Psoas muscle (tissue), 8 donors: ENCODE measurements around the gene MED20. TPM values are rescaled to one million over a fixed set of nuclear protein-coding genes. Genes with fewer than 3 reads are reported as not detected.

Source experiments
- ATAC-seq, 4 donors: fragments of 200-7000 bp; cut with Tn5 transposase; one replicate each; pipeline ENCODE4 v1.9.1; 2020; ENCODE audit warnings: moderate library complexity in 3 of 4, mild to moderate bottlenecking in 2 of 4
- DNase-seq, 2 donors: peaks; one replicate each; pipeline ENCODE4 v3.0.0-alpha.2; 2020
- H3K27ac ChIP-seq: fragments of 200-600 bp; one replicate; pipeline ENCODE4 v1.8.0; 2022
- H3K27me3 ChIP-seq, 3 donors: fragments of 200-600 bp in 1 of 3; one replicate each; pipeline versions ENCODE4 v1.6.1 to v1.8.0; 2013 to 2022; ENCODE audit warnings: low read length in 2 of 3, mild to moderate bottlenecking in 2 of 3, moderate library complexity in 1 of 3; ENCODE audit not compliant: insufficient read depth in 3 of 3
- H3K36me3 ChIP-seq, 2 donors: fragments of 200-600 bp in 1 of 2; one replicate each; pipeline versions ENCODE4 v1.6.1 to v1.8.0; 2013 to 2022; ENCODE audit warnings: low read depth in 1 of 2, mild to moderate bottlenecking in 1 of 2, moderate library complexity in 1 of 2; ENCODE audit not compliant: insufficient read depth in 1 of 2
- H3K4me1 ChIP-seq: fragments of 200-600 bp; one replicate; pipeline ENCODE4 v1.8.0; 2022
- H3K4me3 ChIP-seq: fragments of 200-600 bp; one replicate; pipeline ENCODE4 v1.8.0; 2022; ENCODE audit warnings: mild to moderate bottlenecking
- H3K9me3 ChIP-seq: fragments of 200-600 bp; one replicate; pipeline ENCODE4 v1.8.0; 2022
- WGBS, 3 donors: extraction: QIAGEN DNeasy Blood & Tissue Kit; methylation state at CpG; one replicate each; pipeline versions ENCODE4 v1.1.6 to v1.1.7; 2013; 5-methylcytosine and 5-hydroxymethylcytosine counted together
- intact Hi-C, 2 donors: fragments of 100-400 bp; cut with DNase I; formaldehyde crosslinking; loops; one replicate each; pipeline versions ENCODE4 v1.11.0 to v1.14.2; 2022
- polyA plus RNA-seq, 3 donors: library from polyadenylated mRNA; stranded (reverse); fragments of 200-250 nt; gene quantifications; one replicate each; pipeline ENCODE4 v1.2.3, GENCODE V29; 2013
- total RNA-seq, 4 donors: library from RNA; stranded (reverse); fragmentation: NEBNext Ultra II Directional in 2 of 4; extraction: Animal tissue kit (Norgen Biotek cat#: 25700) in 2 of 4; gene quantifications; one replicate each; pipeline versions ENCODE4 v1.2.1 to v1.2.4, GENCODE V29; 2021 to 2023
- TF ChIP-seq, protein P1 (sequence below): fragments of 200-600 bp; IDR thresholded peaks from one replicate; pipeline ENCODE4 v1.8.0; 2022; ENCODE audit warnings: antibody characterized with exemption
- donor health status: healthy with polysubstance abuse.
- donor health status: DM: no; HTN: no; CAD: no; lungs with moderate emphysema.
- donor health status: Bipolar disorder and iron deficiency.
- donor health status: healthy.
- donor health status: DM: yes; HTN: yes; CAD: no.
- donor health status: DM: no; HTN: no; CAD: no.
- donor health status: DM: no; HTN: no; CAD: no.
- donor health status: DM: yes; HTN: yes; CAD: no.

Gene MED20
- total and polyA plus RNA-seq, 7 donors = 9.2 to 28.1 (median 16.4) TPM

DNA sequence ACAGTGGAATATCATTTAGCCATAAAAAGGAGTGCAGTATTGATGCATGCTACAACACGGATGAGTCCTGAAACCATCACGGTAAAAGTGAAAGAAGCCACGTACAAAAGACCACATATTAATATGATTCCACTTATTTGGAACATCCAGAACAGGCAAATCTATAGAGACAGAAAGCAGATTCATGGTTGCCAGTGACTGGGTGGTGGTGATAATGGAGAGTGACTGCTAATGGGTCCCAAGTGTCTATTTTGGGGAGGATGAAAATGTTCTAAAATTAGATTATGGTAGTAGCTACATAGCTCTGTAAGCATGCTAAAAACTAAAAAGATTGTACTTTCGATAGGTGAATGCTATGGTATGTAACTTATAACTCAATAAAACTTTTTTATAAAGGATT lies 39.1 kb upstream of the MED20 start:
- no peaks in the 10 kb centered on the region for H3K27me3 ChIP-seq
- DNase-seq (no peak), ATAC-seq (no peak)
- H3K9me3 ChIP-seq = no peaks in the 10 kb centered on the region
- H3K36me3 ChIP-seq = no peaks in the 10 kb centered on the region
- no peak overlapping the region for H3K27ac ChIP-seq
- H3K4me3 ChIP-seq = no peak overlapping the region
- 88 to 94% (median 91%) methylated on average over 4 of the region's 4 CpGs for WGBS, 3 donors
- TF ChIP-seq, protein P1, sequence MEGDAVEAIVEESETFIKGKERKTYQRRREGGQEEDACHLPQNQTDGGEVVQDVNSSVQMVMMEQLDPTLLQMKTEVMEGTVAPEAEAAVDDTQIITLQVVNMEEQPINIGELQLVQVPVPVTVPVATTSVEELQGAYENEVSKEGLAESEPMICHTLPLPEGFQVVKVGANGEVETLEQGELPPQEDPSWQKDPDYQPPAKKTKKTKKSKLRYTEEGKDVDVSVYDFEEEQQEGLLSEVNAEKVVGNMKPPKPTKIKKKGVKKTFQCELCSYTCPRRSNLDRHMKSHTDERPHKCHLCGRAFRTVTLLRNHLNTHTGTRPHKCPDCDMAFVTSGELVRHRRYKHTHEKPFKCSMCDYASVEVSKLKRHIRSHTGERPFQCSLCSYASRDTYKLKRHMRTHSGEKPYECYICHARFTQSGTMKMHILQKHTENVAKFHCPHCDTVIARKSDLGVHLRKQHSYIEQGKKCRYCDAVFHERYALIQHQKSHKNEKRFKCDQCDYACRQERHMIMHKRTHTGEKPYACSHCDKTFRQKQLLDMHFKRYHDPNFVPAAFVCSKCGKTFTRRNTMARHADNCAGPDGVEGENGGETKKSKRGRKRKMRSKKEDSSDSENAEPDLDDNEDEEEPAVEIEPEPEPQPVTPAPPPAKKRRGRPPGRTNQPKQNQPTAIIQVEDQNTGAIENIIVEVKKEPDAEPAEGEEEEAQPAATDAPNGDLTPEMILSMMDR = no peak
- no peaks in the 10 kb centered on the region for H3K4me1 ChIP-seq
- intact Hi-C loops = no loop called here

DNA sequence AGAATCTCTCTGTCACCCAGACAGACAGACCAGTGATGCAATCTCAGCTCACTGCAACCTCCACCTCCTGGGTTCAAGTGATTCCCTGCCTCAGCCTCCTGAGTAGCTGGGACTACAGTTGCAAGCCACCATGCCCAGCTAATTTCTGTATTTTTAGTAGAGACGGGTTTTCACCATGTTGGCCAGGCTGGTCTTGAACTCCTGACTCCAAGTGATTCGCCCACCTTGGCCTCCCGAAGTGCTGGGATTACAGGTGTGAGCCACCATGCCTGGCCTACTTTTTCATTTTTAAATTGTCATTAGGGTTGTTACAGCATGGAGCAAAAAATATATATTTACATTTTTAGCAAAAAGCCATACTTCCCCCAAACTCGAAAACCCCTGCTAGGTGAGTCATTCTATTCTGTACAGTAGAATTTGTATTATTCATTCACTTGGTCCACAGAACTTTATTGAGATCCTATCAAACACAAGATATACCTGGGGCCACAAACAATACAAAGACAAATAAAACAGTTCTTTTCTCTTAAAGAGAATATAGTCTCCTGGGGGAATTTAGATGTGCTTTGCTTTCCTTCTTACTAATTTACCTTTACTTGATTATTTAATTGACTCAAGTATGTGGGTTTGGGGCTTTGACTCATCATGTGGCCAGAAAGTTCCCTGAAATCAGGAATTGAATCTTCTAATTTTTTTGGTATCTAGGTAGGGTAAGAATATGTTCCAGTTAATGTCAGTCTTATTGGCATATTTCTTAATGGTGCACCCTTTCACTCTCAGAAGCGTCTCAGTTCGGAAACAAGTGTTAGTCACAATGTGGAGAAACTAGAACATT lies 37.3 kb upstream of the MED20 start:
- H3K27ac ChIP-seq = no peak overlapping the region
- H3K27me3 ChIP-seq = no peaks in the 10 kb centered on the region
- 92 to 96% (median 95%) methylated on average over 6 of the region's 6 CpGs for WGBS, 3 donors
- ATAC-seq (no peak), DNase-seq (no peak)
- H3K36me3 ChIP-seq = no peaks in the 10 kb centered on the region
- intact Hi-C loops = no loop called here
- no peak overlapping the region for H3K4me3 ChIP-seq
- H3K4me1 ChIP-seq = no peaks in the 10 kb centered on the region
- no peaks in the 10 kb centered on the region for H3K9me3 ChIP-seq
- TF ChIP-seq, protein P1 = no peak

DNA sequence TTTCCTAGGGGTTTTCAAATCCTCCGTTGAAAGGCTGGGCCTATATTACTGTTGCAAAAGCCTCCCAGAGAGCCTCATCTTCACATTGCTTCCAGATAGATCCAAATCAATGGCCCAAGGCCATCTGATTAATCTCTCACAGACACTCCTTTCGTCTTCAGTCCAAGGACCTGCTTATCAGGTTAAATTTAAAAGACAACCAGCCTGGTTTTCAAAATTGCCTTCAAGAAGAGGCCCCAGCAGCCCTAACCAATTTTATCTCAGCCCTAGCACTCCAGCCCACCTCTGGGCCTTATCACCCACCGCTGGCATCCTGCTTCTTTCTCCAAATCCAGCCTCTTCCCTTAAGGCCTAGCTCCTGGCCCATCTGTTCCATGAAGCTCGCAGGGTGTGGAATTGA lies 36.2 kb upstream of the MED20 start:
- no peaks in the 10 kb centered on the region for H3K9me3 ChIP-seq
- no peak for ATAC-seq

DNA sequence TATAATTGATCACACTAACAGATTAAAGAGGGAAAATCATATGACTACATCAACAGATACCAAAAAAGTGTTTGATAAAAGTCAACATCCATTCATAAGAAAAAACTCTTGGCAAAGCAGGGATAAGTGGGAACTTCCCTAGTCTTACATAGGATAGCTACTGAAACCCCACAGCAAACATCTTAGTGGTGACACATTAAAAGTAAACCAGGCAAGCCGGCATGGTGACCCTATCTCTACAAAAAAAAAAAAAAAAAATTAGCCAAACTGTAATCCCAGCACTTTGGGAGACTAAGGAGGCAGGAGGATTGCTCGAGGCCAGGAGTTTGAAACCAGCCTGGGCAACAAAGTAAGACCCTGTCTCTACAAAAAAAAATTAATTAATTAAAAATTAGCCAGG lies 34.5 kb upstream of the MED20 start:
- no peak overlapping the region for H3K27ac ChIP-seq
- no peaks in the 10 kb centered on the region for H3K4me1 ChIP-seq
- no peak for ATAC-seq
- H3K36me3 ChIP-seq = no peaks in the 10 kb centered on the region
- H3K27me3 ChIP-seq = no peaks in the 10 kb centered on the region
- intact Hi-C loops = no loop called here
- H3K9me3 ChIP-seq = no peaks in the 10 kb centered on the region
- WGBS, 3 donors = 78 to 93% (median 82%) methylated on average over 2 of the region's 2 CpGs
- DNase-seq = no peak
- TF ChIP-seq, protein P1 = no peak
- no peak overlapping the region for H3K4me3 ChIP-seq

More for the DNA sequence above, 36.2 kb upstream of the MED20 start:
- 66 to 80% (median 75%) methylated on average over 4 of the region's 4 CpGs for WGBS, 3 donors
- no peaks in the 10 kb centered on the region for H3K27me3 ChIP-seq
- no peak overlapping the region for H3K27ac ChIP-seq
- no peaks in the 10 kb centered on the region for H3K36me3 ChIP-seq
- H3K4me1 ChIP-seq = no peaks in the 10 kb centered on the region
- intact Hi-C loops = no loop called here
- H3K4me3 ChIP-seq = no peak overlapping the region
- TF ChIP-seq, protein P1 = no peak
- no peak for DNase-seq

DNA sequence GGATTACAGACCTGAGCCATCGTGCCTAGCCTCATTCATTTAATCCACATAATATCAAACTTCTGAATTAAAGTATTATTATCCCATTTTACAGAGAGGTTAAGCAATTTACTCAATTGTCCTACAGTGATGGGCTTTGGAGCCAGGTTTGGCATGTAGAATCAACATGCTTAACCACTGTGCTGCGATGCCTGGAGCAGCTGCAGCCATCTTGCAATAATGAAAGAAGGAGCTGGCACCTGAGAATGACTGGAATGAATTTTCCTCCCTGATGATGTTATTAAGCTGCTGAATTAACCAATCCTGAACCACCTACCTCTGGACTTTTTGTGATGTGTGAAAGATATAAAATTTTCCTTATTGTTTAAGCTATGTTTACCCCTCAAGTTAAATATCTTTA lies 33.7 kb upstream of the MED20 start:
- Histone ChIP-seq H3K4me3 (no peak overlapping the region), H3K9me3 (no peaks in the 10 kb centered on the region), H3K27ac (no peak overlapping the region), H3K27me3 (no peaks in the 10 kb centered on the region), H3K4me1 (no peaks in the 10 kb centered on the region), H3K36me3 (no peaks in the 10 kb centered on the region)
- DNase-seq = no peak
- ATAC-seq = no peak
- TF ChIP-seq, protein P1 = no peak
- intact Hi-C loops = no loop called here
- whole genome bisulfite sequencing, 3 donors = 80 to 90% (median 82%) methylated on average over 2 of the region's 2 CpGs
